Astrocyte of the cerebellum (primary cell): ENCODE results near the gene SLC30A2.

ENCODE experiments used
- DNase-seq: peaks from one replicate; pipeline ENCODE4 v3.0.0-alpha.2; 2011; ENCODE audit warnings: low read depth
- H3K4me3 ChIP-seq: 2 replicates; pipeline ENCODE4 v1.5.1; 2011; ENCODE audit warnings: mild to moderate bottlenecking, low read depth, low read length, moderate library complexity
- CTCF ChIP-seq: IDR thresholded peaks from 2 replicates; pipeline ENCODE4 v1.5.1; 2012; ENCODE audit warnings: low read length, low read depth, moderate library complexity, mild to moderate bottlenecking; ENCODE audit errors: missing control alignments
- in situ Hi-C: cut with HindIII; loops from 2 replicates; pipeline ENCODE4 v1.10.0; 2017; ENCODE audit warnings: low sequenced_read_pairs

The SLC30A2 gene

GRCh38 chr1:25990702-25991395, 55.1 kb downstream of the SLC30A2 start:
- no peak for DNase-seq
- in situ Hi-C loops, result no loop called here
- no peak for TF ChIP-seq CTCF
- no peak overlapping the region for H3K4me3 ChIP-seq

GRCh38 chr1:25990251-25990650, 55.7 kb downstream of the SLC30A2 start:
- no peak for TF ChIP-seq CTCF
- DNase-seq, result no peak
- in situ Hi-C loops, result no loop called here
- no peak overlapping the region for H3K4me3 ChIP-seq

- in situ Hi-C loops, result no loop called here
- no peak for DNase-seq
- no peak overlapping the region for H3K4me3 ChIP-seq
Measured at GRCh38 chr1:25989440-25990234, 56.3 kb downstream of the SLC30A2 start.

GRCh38 chr1:25987951-25988350, 58.0 kb downstream of the SLC30A2 start:
- H3K4me3 ChIP-seq, result no peak overlapping the region
- TF ChIP-seq CTCF, result no peak
- DNase-seq, result no peak
- in situ Hi-C loops, result no loop called here

More at GRCh38 chr1:25989440-25990234, 56.3 kb downstream of the SLC30A2 start:
- TF ChIP-seq CTCF, result no peak
